HepG2 (cell line): ENCODE data around the gene ZNF320. TPM values are rescaled to one million over a fixed set of nuclear protein-coding genes. Genes with fewer than 3 reads are reported as not detected.
"Not testable (repeated sequence)": the region's sequence is repeated elsewhere in the genome, so short reads cannot be mapped to it uniquely, and the experiment has no call there.

ENCODE experiments used
- ATAC-seq: fragments of 200-7000 bp; cut with Tn5 transposase; 3 replicates; pipeline ENCODE4 v1.9.1; 2020; ENCODE audit warnings: mild to moderate bottlenecking, moderate library complexity
- BruUV-seq: library from RNA; stranded (reverse); fragments of 400-500 nt; replicated peaks from 2 replicates; lab custom pipeline; 2021; lab: Mats Ljungman, UMichigan
- CTCF ChIA-PET: fragments of 300-600 bp; formaldehyde crosslinking; extraction: SDS; loops from one replicate; lab custom pipeline; 2021; ENCODE audit warnings: low total read pairs, inconsistent platforms, low intra/inter-chr PET ratio; lab: Yijun Ruan, JAX
- POLR2A ChIA-PET: fragments of 350-600 bp; sonication (Branson Sonifier 250); formaldehyde crosslinking; loops from one replicate; lab custom pipeline; 2020; ENCODE audit warnings: antibody characterized with exemption, inconsistent platforms; lab: Yijun Ruan, JAX
- DNase-seq: peaks from one replicate; pipeline ENCODE4 v3.0.0-alpha.2; 2015; ENCODE audit warnings: low spot score
- FAIRE-seq: peaks from 3 replicates; lab custom pipeline; 2011; peaks lifted over from hg19 to GRCh38; lab: Jason Lieb, UNC
- H2AFZ ChIP-seq: one replicate; pipeline ENCODE4 v1.6.1; 2011; ENCODE audit warnings: low read length, inconsistent platforms
- H3K27ac ChIP-seq: fragments of 300-600 bp; 3 replicates; pipeline ENCODE4 v1.8.0; 2011; ENCODE audit warnings: mixed run types, mild to moderate bottlenecking, mixed read lengths, low read length, inconsistent platforms; ENCODE audit not compliant: insufficient read depth; ENCODE audit errors: extremely low read length
- H3K27me3 ChIP-seq, 2 experiments: fragments of 200-600 bp in 1 of 2; 2 replicates in 1 of 2; 3 replicates in 1 of 2; pipeline versions ENCODE4 v1.6.0 to v1.8.0; 2011; ENCODE audit warnings: low read length in 2 of 2, mild to moderate bottlenecking in 2 of 2, moderate library complexity in 2 of 2, inconsistent platforms in 1 of 2; ENCODE audit not compliant: insufficient read depth in 2 of 2, control insufficient read depth in 1 of 2
- H3K36me3 ChIP-seq, 2 experiments: fragments of 200-600 bp in 1 of 2; replicated peaks in 1 of 2; 2 replicates in 1 of 2; 3 replicates in 1 of 2; pipeline versions ENCODE4 v1.5.1 to v1.8.0; 2011; ENCODE audit warnings: low read length in 2 of 2, inconsistent platforms in 1 of 2; ENCODE audit not compliant: insufficient read depth in 2 of 2, control insufficient read depth in 1 of 2
- H3K4me1 ChIP-seq: 2 replicates; pipeline ENCODE4 v1.5.1; 2012; ENCODE audit warnings: low read length, inconsistent platforms; ENCODE audit not compliant: insufficient read depth
- H3K4me2 ChIP-seq: 2 replicates; pipeline ENCODE4 v1.6.0; 2011; ENCODE audit warnings: low read depth, low read length, inconsistent platforms
- H3K4me3 ChIP-seq, 3 experiments: fragments of 200-600 bp in 1 of 3; sonication (generic), shearing (Covaris generic) in 1 of 3; replicated peaks in 1 of 3; 2 replicates each; pipeline ENCODE4 v1.5.1; 2011 to 2016; ENCODE audit warnings: low read length in 3 of 3, inconsistent platforms in 2 of 3, low read depth in 2 of 3, mild to moderate bottlenecking in 2 of 3, control low read depth in 1 of 3, mixed read lengths in 1 of 3; ENCODE audit not compliant: insufficient read depth in 1 of 3
- H3K79me2 ChIP-seq: one replicate; pipeline ENCODE4 v1.6.1; 2011; ENCODE audit warnings: low read length, inconsistent platforms; ENCODE audit not compliant: insufficient read depth
- H3K9ac ChIP-seq: 2 replicates; pipeline ENCODE4 v1.6.0; 2011; ENCODE audit warnings: mild to moderate bottlenecking, low read depth, low read length, inconsistent platforms; ENCODE audit not compliant: insufficient read depth
- H3K9me3 ChIP-seq: 2 replicates; pipeline ENCODE4 v1.5.1; 2012; ENCODE audit warnings: mild to moderate bottlenecking, low read length
- H4K20me1 ChIP-seq: 2 replicates; pipeline ENCODE4 v1.6.0; 2011; ENCODE audit warnings: inconsistent platforms, mild to moderate bottlenecking, low read length, moderate library complexity; ENCODE audit not compliant: insufficient read depth
- EZH2 ChIP-seq: conservative IDR thresholded peaks from 2 replicates; pipeline ENCODE4 v1.6.1; 2012; ENCODE audit warnings: mild to moderate bottlenecking, low read depth, low read length, moderate library complexity
- GPN1 ChIP-seq: sonication (generic); formaldehyde crosslinking; IDR thresholded peaks from 2 replicates; pipeline ENCODE4 v1.5.1; 2020; ENCODE audit warnings: missing genetic modification reagents, borderline replicate concordance
- MNT ChIP-seq: fragments of 450-650 bp; IDR thresholded peaks from 2 replicates; pipeline ENCODE4 v1.6.1; 2016
- TFDP2 ChIP-seq: sonication (generic); formaldehyde crosslinking; IDR thresholded peaks from 2 replicates; pipeline ENCODE4 v1.4.0; 2020; ENCODE audit warnings: missing genetic modification reagents
- ZNF30 ChIP-seq: sonication (generic); formaldehyde crosslinking; IDR thresholded peaks from 2 replicates; pipeline ENCODE4 v1.5.0; 2020; ENCODE audit warnings: mild to moderate bottlenecking, missing genetic modification reagents
- ZNF441 ChIP-seq: sonication (generic); formaldehyde crosslinking; IDR thresholded peaks from 2 replicates; pipeline ENCODE4 v1.7.0; 2021; ENCODE audit warnings: missing genetic modification reagents, borderline replicate concordance
- WGBS: methylation state at CpG from one replicate; pipeline ENCODE4 v1.1.6; 2017; ENCODE audit warnings: low lambda C conversion rate; 5-methylcytosine and 5-hydroxymethylcytosine counted together
- in situ Hi-C: cut with HindIII; loops from 2 replicates; pipeline ENCODE4 v1.10.0; 2017; ENCODE audit warnings: low pct_unique_long_range_greater_than_20kb; ENCODE audit not compliant: extremely low pct_ligation_motif_present
- intact Hi-C: fragments of 100-400 bp; cut with micrococcal nuclease; formaldehyde crosslinking; loops from one replicate; pipeline ENCODE4 v1.10.0; 2022; ENCODE audit not compliant: unreplicated experiment
- polyA plus RNA-seq, 8 experiments: library from polyadenylated mRNA; depleted of rRNA in 3 of 8; stranded (reverse) in 7 of 8; unstranded in 1 of 8; fragments of >200 nt; fragmentation: Illumina TruSeq in 4 of 8; extraction: Trizol in 4 of 8; gene quantifications; 2 replicates each; pipeline versions ENCODE4 v1.2.1 to v1.2.3, GENCODE V29; 2011 to 2016; ENCODE audit warnings: low read depth in 4 of 8, missing spikeins in 1 of 8, mixed read lengths in 1 of 8; ENCODE audit not compliant: insufficient read depth in 1 of 8
- total RNA-seq, 5 experiments: library from RNA; depleted of rRNA; stranded (reverse); fragments of >200 nt; fragmentation: Illumina TruSeq; extraction: Trizol; gene quantifications; 2 replicates each; pipeline ENCODE4 v1.2.3, GENCODE V29; 2016; ENCODE audit warnings: low read depth in 1 of 5

ZNF320 gene
- total and polyA plus RNA-seq, 2 of the 13 experiments (the other 11 are each of a cell fraction or from before 2014, with no cell fraction given): 0.49 TPM; not detected in 1

- no peak overlapping the region for H3K9ac ChIP-seq
- no peak overlapping the region for H3K4me3 ChIP-seq
- H3K9me3 ChIP-seq: peaks cover 76% of the 10 kb centered on the region
- intact Hi-C loops: no loop called here
- ATAC-seq (no peak), FAIRE-seq (no peak), DNase-seq (no peak)
- no peaks in the 10 kb centered on the region for H3K36me3 ChIP-seq
- H3K27ac ChIP-seq: no peak overlapping the region
- H2AFZ ChIP-seq: no peak overlapping the region
- ChIA-PET CTCF (no interaction called here), POLR2A (no interaction called here)
- H3K4me1 ChIP-seq: no peaks in the 10 kb centered on the region
- in situ Hi-C loops: no loop called here
- no peaks in the 10 kb centered on the region for H4K20me1 ChIP-seq
- H3K79me2 ChIP-seq: no peaks in the 10 kb centered on the region
- 35% methylated on average over 11 of the region's 11 CpGs for WGBS
- H3K4me2 ChIP-seq: no peak overlapping the region
- no TSS peak for BruUV-seq
- H3K27me3 ChIP-seq: no peaks in the 10 kb centered on the region
- no peak for TF ChIP-seq ZNF30
- no peak for TF ChIP-seq ZNF441 (CRISPR knock-in tag)
- TF ChIP-seq MNT: no peak
- no peak for TF ChIP-seq TFDP2 (CRISPR knock-in tag)
- no peak for TF ChIP-seq GPN1 (CRISPR knock-in tag)
- TF ChIP-seq EZH2: no peak
- TF ChIP-seq, all 625 proteins: peak for 0
These were observed 16.5 kb downstream of the ZNF320 start for GRCh38 chr19:52880895-52881389.

- intact Hi-C loops, ATAC-seq, H3K27me3 ChIP-seq, H3K4me2 ChIP-seq, H3K4me1 ChIP-seq, FAIRE-seq, BruUV-seq, POLR2A ChIA-PET, H3K27ac ChIP-seq, H3K4me3 ChIP-seq, H3K9ac ChIP-seq, DNase-seq, H4K20me1 ChIP-seq, CTCF ChIA-PET, H2AFZ ChIP-seq, H3K79me2 ChIP-seq, in situ Hi-C loops, H3K36me3 ChIP-seq: not testable (repeated sequence)
- WGBS: 24% methylated on average over 6 of the region's 6 CpGs
- H3K9me3 ChIP-seq: peaks cover 29% of the 10 kb centered on the region
These were observed 24.4 kb downstream of the ZNF320 start for GRCh38 chr19:52872996-52873395.
